ENCODE results near the gene VSX1.

GRCh38 chr20:25044660-25045342 is 37.1 kb downstream of the VSX1 start:
- TF ChIP-seq CTCF (IDR thresholded peaks at IDR 0.05) (no peak), ZFX (IDR thresholded peaks at IDR 0.05; ENCODE audit: borderline replicate concordance) (no peak)

Measured in 22Rv1 (cell line).